Vagina (tissue), 2 donors: Measurements from ENCODE around the gene SERPING1. TPM values are rescaled to one million over a fixed set of nuclear protein-coding genes. Genes with fewer than 3 reads are reported as not detected.
"Not testable (repeated sequence)": the region's sequence is repeated elsewhere in the genome, so short reads cannot be mapped to it uniquely, and the experiment has no call there.

Experiments used
- DNase-seq, 2 donors: peaks; one replicate each; pipeline ENCODE4 v3.0.0-alpha.2; 2017; ENCODE audit errors: extremely low spot score in 2 of 2
- H3K27ac ChIP-seq: fragments of 200-600 bp; sonication (generic); one replicate; pipeline ENCODE4 v1.5.1; 2019
- H3K27me3 ChIP-seq: fragments of 200-600 bp; sonication (generic); one replicate; pipeline ENCODE4 v1.5.1; 2019
- H3K36me3 ChIP-seq, 2 donors: fragments of 200-600 bp; sonication (generic); one replicate each; pipeline ENCODE4 v1.5.1; 2017 to 2019
- H3K4me1 ChIP-seq: fragments of 200-600 bp; sonication (generic); one replicate; pipeline ENCODE4 v1.5.1; 2019
- H3K4me3 ChIP-seq, 2 donors: fragments of 200-600 bp; sonication (generic); 1 replicate in 1 of 2; 2 replicates in 1 of 2; pipeline ENCODE4 v1.5.1; 2016 to 2019
- H3K9me3 ChIP-seq: fragments of 200-600 bp; sonication (generic); one replicate; pipeline ENCODE4 v1.5.1; 2019
- CTCF ChIP-seq, 3 experiments: fragments of 450-650 bp in 2 of 3; fragments of 200-600 bp in 1 of 3; sonication (generic) in 1 of 3; IDR thresholded peaks; one replicate each; pipeline ENCODE4 v1.5.1; 2017 to 2019; ENCODE audit warnings: antibody characterized with exemption in 3 of 3, mild to moderate bottlenecking in 2 of 3, moderate library complexity in 2 of 3
- POLR2A ChIP-seq, 2 donors: fragments of 450-650 bp; IDR thresholded peaks; one replicate each; pipeline ENCODE4 v1.6.1; 2017; ENCODE audit warnings: antibody characterized with exemption in 2 of 2, mild to moderate bottlenecking in 2 of 2, moderate library complexity in 2 of 2
- POLR2AphosphoS5 ChIP-seq, 2 donors: sonication (generic); formaldehyde crosslinking; IDR thresholded peaks; one replicate each; pipeline ENCODE4 v1.9.0; 2017; ENCODE audit warnings: antibody characterized with exemption in 2 of 2, mild to moderate bottlenecking in 2 of 2, low read depth in 1 of 2; ENCODE audit not compliant: insufficient read depth in 1 of 2
- intact Hi-C: fragments of 100-400 bp; cut with DNase I; formaldehyde crosslinking; loops from one replicate; pipeline ENCODE4 v1.15.1; 2023
- total RNA-seq: library from RNA; depleted of rRNA; stranded (reverse); fragments of >200 nt; gene quantifications from one replicate; pipeline ENCODE4 v1.2.3, GENCODE V29; 2016

The SERPING1 gene
- total RNA-seq, 1 donor from 2014 or later: 779 TPM

GRCh38 chr11:57648801-57649735, 51.6 kb downstream of the SERPING1 start:
- no peaks in the 10 kb centered on the region for H3K27me3 ChIP-seq
- intact Hi-C loops: loop anchor here (10.0 kb wide), 2 partner anchors 194 to 324 kb away; partner anchors contain the start of gene TNKS1BP1
- peak overlapping the region; percentile 42 to 50 for H3K4me3 ChIP-seq
- H3K27ac ChIP-seq: peak overlapping the region; percentile 74
- H3K4me1 ChIP-seq: peaks cover 61% of the 10 kb centered on the region
- no peak for DNase-seq
- TF ChIP-seq POLR2A (IDR thresholded peaks at IDR 0.05) (no peak), POLR2AphosphoS5 (IDR thresholded peaks at IDR 0.05; ENCODE audit: insufficient read depth in 1 of 2, low read depth in 1 of 2) (peak in 1 of 2 donors; percentile 9)
- no peaks in the 10 kb centered on the region for H3K9me3 ChIP-seq
- no peaks in the 10 kb centered on the region for H3K36me3 ChIP-seq

- Histone ChIP-seq H3K4me1 (peaks cover 51% of the 10 kb centered on the region), H3K9me3 (no peaks in the 10 kb centered on the region), H3K27me3 (no peaks in the 10 kb centered on the region), H3K27ac (peak within 1 kb of the TSS; percentile 74), H3K4me3 (peak within 1 kb of the TSS; percentile 42 to 50), H3K36me3 (no peaks in the 10 kb centered on the region)
- TF ChIP-seq POLR2AphosphoS5 (IDR thresholded peaks at IDR 0.05; ENCODE audit: insufficient read depth in 1 of 2, low read depth in 1 of 2): peak in 1 of 2 donors; percentile 44
- no peak for TF ChIP-seq CTCF (IDR thresholded peaks at IDR 0.05)
- TF ChIP-seq POLR2A (IDR thresholded peaks at IDR 0.05): no peak
- DNase-seq: no peak
- intact Hi-C loops: loop anchor here (10.0 kb wide), 2 partner anchors 195 to 325 kb away; partner anchors contain the start of gene TNKS1BP1
Measured at GRCh38 chr11:57649826-57650738, 52.6 kb downstream of the SERPING1 start, which contains the start of gene YPEL4. YPEL4 (minus strand) TSS chr11:57649912; CDS start chr11:57647107, 2,805 bp downstream.

- no peak overlapping the region for H3K4me3 ChIP-seq
- intact Hi-C loops: no loop called here
- TF ChIP-seq POLR2AphosphoS5 (IDR thresholded peaks at IDR 0.05; ENCODE audit: insufficient read depth in 1 of 2, low read depth in 1 of 2) (no peak), CTCF (IDR thresholded peaks at IDR 0.05) (no peak), POLR2A (IDR thresholded peaks at IDR 0.05) (no peak)
- H3K27me3 ChIP-seq: no peaks in the 10 kb centered on the region
- H3K4me1 ChIP-seq: peaks cover 45% of the 10 kb centered on the region
- no peaks in the 10 kb centered on the region for H3K9me3 ChIP-seq
- no peak for DNase-seq
- H3K36me3 ChIP-seq: no peaks in the 10 kb centered on the region
- no peak overlapping the region for H3K27ac ChIP-seq
Measured at GRCh38 chr11:57650739-57651090, 53.2 kb downstream of the SERPING1 start.

GRCh38 chr11:57651408-57651807, 53.9 kb downstream of the SERPING1 start:
- TF ChIP-seq CTCF (IDR thresholded peaks at IDR 0.05) (no peak), POLR2AphosphoS5 (IDR thresholded peaks at IDR 0.05; ENCODE audit: insufficient read depth in 1 of 2, low read depth in 1 of 2) (no peak)
- intact Hi-C loops: no loop called here
- H3K27me3 ChIP-seq: no peaks in the 10 kb centered on the region
- peaks cover 38% of the 10 kb centered on the region for H3K4me1 ChIP-seq
- H3K9me3 ChIP-seq: no peaks in the 10 kb centered on the region
- no peak for DNase-seq
- H3K27ac ChIP-seq: no peak overlapping the region
- H3K36me3 ChIP-seq: no peaks in the 10 kb centered on the region
- no peak overlapping the region for H3K4me3 ChIP-seq

GRCh38 chr11:57652230-57652629, 54.7 kb downstream of the SERPING1 start:
- H3K36me3 ChIP-seq, DNase-seq, H3K27ac ChIP-seq, H3K27me3 ChIP-seq, H3K4me3 ChIP-seq, intact Hi-C loops, H3K9me3 ChIP-seq: not testable (repeated sequence)
- H3K4me1 ChIP-seq: peaks cover 36% of the 10 kb centered on the region
